HepG2 (cell line): ENCODE results near the gene RPLP2. TPM values are rescaled to one million over a fixed set of nuclear protein-coding genes. Genes with fewer than 3 reads are reported as not detected.

Experiments
- ATAC-seq: fragments of 200-7000 bp; cut with Tn5 transposase; 3 replicates; pipeline ENCODE4 v1.9.1; 2020; ENCODE audit warnings: mild to moderate bottlenecking, moderate library complexity
- BruUV-seq: library from RNA; stranded (reverse); fragments of 400-500 nt; replicated peaks from 2 replicates; lab custom pipeline; 2021; lab: Mats Ljungman, UMichigan
- CTCF ChIA-PET: fragments of 300-600 bp; formaldehyde crosslinking; extraction: SDS; loops from one replicate; lab custom pipeline; 2021; ENCODE audit warnings: low total read pairs, inconsistent platforms, low intra/inter-chr PET ratio; lab: Yijun Ruan, JAX
- POLR2A ChIA-PET: fragments of 350-600 bp; sonication (Branson Sonifier 250); formaldehyde crosslinking; loops from one replicate; lab custom pipeline; 2020; ENCODE audit warnings: antibody characterized with exemption, inconsistent platforms; lab: Yijun Ruan, JAX
- DNase-seq: peaks from one replicate; pipeline ENCODE4 v3.0.0-alpha.2; 2015; ENCODE audit warnings: low spot score
- FAIRE-seq: peaks from 3 replicates; lab custom pipeline; 2011; peaks lifted over from hg19 to GRCh38; lab: Jason Lieb, UNC
- H2AFZ ChIP-seq: one replicate; pipeline ENCODE4 v1.6.1; 2011; ENCODE audit warnings: low read length, inconsistent platforms
- H3K27ac ChIP-seq: fragments of 300-600 bp; 3 replicates; pipeline ENCODE4 v1.8.0; 2011; ENCODE audit warnings: mixed run types, mild to moderate bottlenecking, mixed read lengths, low read length, inconsistent platforms; ENCODE audit not compliant: insufficient read depth; ENCODE audit errors: extremely low read length
- H3K27me3 ChIP-seq, 2 experiments: fragments of 200-600 bp in 1 of 2; 2 replicates in 1 of 2; 3 replicates in 1 of 2; pipeline versions ENCODE4 v1.6.0 to v1.8.0; 2011; ENCODE audit warnings: low read length in 2 of 2, mild to moderate bottlenecking in 2 of 2, moderate library complexity in 2 of 2, inconsistent platforms in 1 of 2; ENCODE audit not compliant: insufficient read depth in 2 of 2, control insufficient read depth in 1 of 2
- H3K36me3 ChIP-seq, 2 experiments: fragments of 200-600 bp in 1 of 2; replicated peaks in 1 of 2; 2 replicates in 1 of 2; 3 replicates in 1 of 2; pipeline versions ENCODE4 v1.5.1 to v1.8.0; 2011; ENCODE audit warnings: low read length in 2 of 2, inconsistent platforms in 1 of 2; ENCODE audit not compliant: insufficient read depth in 2 of 2, control insufficient read depth in 1 of 2
- H3K4me1 ChIP-seq: 2 replicates; pipeline ENCODE4 v1.5.1; 2012; ENCODE audit warnings: low read length, inconsistent platforms; ENCODE audit not compliant: insufficient read depth
- H3K4me2 ChIP-seq: 2 replicates; pipeline ENCODE4 v1.6.0; 2011; ENCODE audit warnings: low read depth, low read length, inconsistent platforms
- H3K4me3 ChIP-seq, 3 experiments: fragments of 200-600 bp in 1 of 3; sonication (generic), shearing (Covaris generic) in 1 of 3; replicated peaks in 1 of 3; 2 replicates each; pipeline ENCODE4 v1.5.1; 2011 to 2016; ENCODE audit warnings: low read length in 3 of 3, inconsistent platforms in 2 of 3, low read depth in 2 of 3, mild to moderate bottlenecking in 2 of 3, control low read depth in 1 of 3, mixed read lengths in 1 of 3; ENCODE audit not compliant: insufficient read depth in 1 of 3
- H3K79me2 ChIP-seq: one replicate; pipeline ENCODE4 v1.6.1; 2011; ENCODE audit warnings: low read length, inconsistent platforms; ENCODE audit not compliant: insufficient read depth
- H3K9ac ChIP-seq: 2 replicates; pipeline ENCODE4 v1.6.0; 2011; ENCODE audit warnings: mild to moderate bottlenecking, low read depth, low read length, inconsistent platforms; ENCODE audit not compliant: insufficient read depth
- H3K9me3 ChIP-seq: 2 replicates; pipeline ENCODE4 v1.5.1; 2012; ENCODE audit warnings: mild to moderate bottlenecking, low read length
- H4K20me1 ChIP-seq: 2 replicates; pipeline ENCODE4 v1.6.0; 2011; ENCODE audit warnings: inconsistent platforms, mild to moderate bottlenecking, low read length, moderate library complexity; ENCODE audit not compliant: insufficient read depth
- CEBPG ChIP-seq: IDR thresholded peaks from 2 replicates; pipeline ENCODE4 v1.6.1; 2016
- FOXC1 ChIP-seq: sonication (generic); formaldehyde crosslinking; IDR thresholded peaks from 2 replicates; pipeline ENCODE4 v1.8.0; 2022; ENCODE audit warnings: mild to moderate bottlenecking, missing genetic modification reagents, borderline replicate concordance
- JUNB ChIP-seq: sonication (generic); formaldehyde crosslinking; IDR thresholded peaks from 2 replicates; pipeline ENCODE4 v1.8.0; 2022; ENCODE audit warnings: missing genetic modification reagents, mild to moderate bottlenecking, borderline replicate concordance
- KDM4B ChIP-seq: sonication (generic); formaldehyde crosslinking; IDR thresholded peaks from 2 replicates; pipeline ENCODE4 v1.4.0; 2020; ENCODE audit warnings: missing genetic modification reagents
- KDM5A ChIP-seq: fragments of 200-600 bp; sonication (generic); IDR thresholded peaks from 2 replicates; pipeline ENCODE4 v1.7.0; 2018; ENCODE audit warnings: antibody characterized with exemption, mild to moderate bottlenecking, low read length, borderline replicate concordance
- MAFF ChIP-seq: IDR thresholded peaks from 2 replicates; pipeline ENCODE4 v1.6.1; 2011; ENCODE audit warnings: low read depth, low read length, improper control_type of control experiment
- MIXL1 ChIP-seq: IDR thresholded peaks from 2 replicates; pipeline ENCODE4 v1.6.1; 2016
- NKX3-1 ChIP-seq: sonication (generic); formaldehyde crosslinking; IDR thresholded peaks from 2 replicates; pipeline ENCODE4 v1.5.0; 2020; ENCODE audit warnings: missing genetic modification reagents
- RBFOX2 ChIP-seq: fragments of 200-400 bp; formaldehyde crosslinking; IDR thresholded peaks from 2 replicates; pipeline ENCODE4 v1.6.1; 2017; ENCODE audit warnings: low read depth, mild to moderate bottlenecking, low read length
- RFX3 ChIP-seq: IDR thresholded peaks from 2 replicates; pipeline ENCODE4 v1.6.1; 2016; ENCODE audit warnings: missing biosample characterization, missing genetic modification reagents
- SMAD9 ChIP-seq: sonication (generic); formaldehyde crosslinking; IDR thresholded peaks from 2 replicates; pipeline ENCODE4 v1.5.1; 2020; ENCODE audit warnings: mild to moderate bottlenecking, missing genetic modification reagents
- SMARCE1 ChIP-seq: fragments of 450-650 bp; IDR thresholded peaks from 2 replicates; pipeline ENCODE4 v1.6.1; 2017; ENCODE audit warnings: borderline replicate concordance
- TBX2 ChIP-seq: sonication (generic); formaldehyde crosslinking; IDR thresholded peaks from 2 replicates; pipeline ENCODE4 v1.5.0; 2020; ENCODE audit warnings: missing genetic modification reagents, mild to moderate bottlenecking, borderline replicate concordance
- UBTF ChIP-seq: sonication (generic); formaldehyde crosslinking; IDR thresholded peaks from 2 replicates; pipeline ENCODE4 v1.4.0; 2020; ENCODE audit warnings: mild to moderate bottlenecking, missing genetic modification reagents
- ZFP90 ChIP-seq: sonication (generic); formaldehyde crosslinking; IDR thresholded peaks from 2 replicates; pipeline ENCODE4 v1.8.0; 2022; ENCODE audit warnings: missing genetic modification reagents, mild to moderate bottlenecking, inconsistent platforms, borderline replicate concordance
- ZNF687 ChIP-seq: sonication (generic); formaldehyde crosslinking; IDR thresholded peaks from 2 replicates; pipeline ENCODE4 v1.5.1; 2020; ENCODE audit warnings: mild to moderate bottlenecking, missing genetic modification reagents, moderate library complexity
- ZNF7 ChIP-seq: IDR thresholded peaks from 2 replicates; pipeline ENCODE4 v1.6.1; 2016; ENCODE audit warnings: missing biosample characterization, missing genetic modification reagents
- WGBS: methylation state at CpG from one replicate; pipeline ENCODE4 v1.1.6; 2017; ENCODE audit warnings: low lambda C conversion rate; 5-methylcytosine and 5-hydroxymethylcytosine counted together
- in situ Hi-C: cut with HindIII; loops from 2 replicates; pipeline ENCODE4 v1.10.0; 2017; ENCODE audit warnings: low pct_unique_long_range_greater_than_20kb; ENCODE audit not compliant: extremely low pct_ligation_motif_present
- intact Hi-C: fragments of 100-400 bp; cut with micrococcal nuclease; formaldehyde crosslinking; loops from one replicate; pipeline ENCODE4 v1.10.0; 2022; ENCODE audit not compliant: unreplicated experiment
- polyA plus RNA-seq, 8 experiments: library from polyadenylated mRNA; depleted of rRNA in 3 of 8; stranded (reverse) in 7 of 8; unstranded in 1 of 8; fragments of >200 nt; fragmentation: Illumina TruSeq in 4 of 8; extraction: Trizol in 4 of 8; gene quantifications; 2 replicates each; pipeline versions ENCODE4 v1.2.1 to v1.2.3, GENCODE V29; 2011 to 2016; ENCODE audit warnings: low read depth in 4 of 8, missing spikeins in 1 of 8, mixed read lengths in 1 of 8; ENCODE audit not compliant: insufficient read depth in 1 of 8
- total RNA-seq, 5 experiments: library from RNA; depleted of rRNA; stranded (reverse); fragments of >200 nt; fragmentation: Illumina TruSeq; extraction: Trizol; gene quantifications; 2 replicates each; pipeline ENCODE4 v1.2.3, GENCODE V29; 2016; ENCODE audit warnings: low read depth in 1 of 5

Gene RPLP2
- total and polyA plus RNA-seq, 2 of the 13 experiments (the other 11 are each of a cell fraction or from before 2014, with no cell fraction given): 978 to 2,106 TPM

GRCh38 chr11:821512-822371 lies 12.0 kb downstream of the RPLP2 start:
- BruUV-seq: no TSS peak
- DNase-seq (no peak), ATAC-seq (no peak), FAIRE-seq (no peak)
- H3K79me2 ChIP-seq: peaks cover 20% of the 10 kb centered on the region
- H3K9ac ChIP-seq: 0 out of 2 replicates have a peak overlapping the region, but pooled peaks have one; percentile 92
- H4K20me1 ChIP-seq: peaks cover 20% of the 10 kb centered on the region
- in situ Hi-C loops (no loop called here), intact Hi-C loops (no loop called here)
- peak overlapping the region; percentile 92 for H3K27ac ChIP-seq
- H3K9me3 ChIP-seq: no peaks in the 10 kb centered on the region
- H3K4me2 ChIP-seq: peak overlapping the region; percentile 98
- H3K4me3 ChIP-seq: peak overlapping the region in 2 of 3 experiments; percentile 94 to 98; a peak in 3 of 6 replicates
- ChIA-PET CTCF (no interaction called here), POLR2A (interaction anchor here (2.2 to 9.2 kb wide), 5 partner anchors 9 to 25 kb away, joined by 9 to 264 read pairs (median 56); partner anchors contain the start of genes CD151, CRACR2B, PIDD1 and RPLP2)
- no peaks in the 10 kb centered on the region; a peak in 1 of 5 replicates for H3K27me3 ChIP-seq
- WGBS: 94% methylated on average over 20 of the region's 22 CpGs
- H3K4me1 ChIP-seq: peaks cover 43% of the 10 kb centered on the region
- no peak overlapping the region for H2AFZ ChIP-seq
- H3K36me3 ChIP-seq: peaks cover 8 to 22% of the 10 kb centered on the region in 2 experiments; a peak in 4 of 5 replicates
- TF ChIP-seq MIXL1 (CRISPR knock-in tag): no peak
- no peak for TF ChIP-seq SMARCE1
- TF ChIP-seq NKX3-1: no peak
- no peak for TF ChIP-seq ZNF7 (CRISPR knock-in tag)
- TF ChIP-seq FOXC1 (CRISPR knock-in tag): 0 out of 2 replicates have a peak, but pooled peaks have one; percentile 18
- no peak for TF ChIP-seq MAFF
- 0 out of 2 replicates have a peak, but pooled peaks have one; percentile 22 for TF ChIP-seq TBX2
- TF ChIP-seq RFX3 (CRISPR knock-in tag): no peak
- TF ChIP-seq CEBPG (CRISPR knock-in tag): no peak
- no peak for TF ChIP-seq ZFP90 (CRISPR knock-in tag)
- peak; percentile 36; the same call in 1 of the 2 replicates for TF ChIP-seq RBFOX2
- 0 out of 2 replicates have a peak, but pooled peaks have one; percentile 2 for TF ChIP-seq ZNF687 (CRISPR knock-in tag)
- no peak for TF ChIP-seq KDM4B (CRISPR knock-in tag)
- 0 out of 2 replicates have a peak, but pooled peaks have one; percentile 4 for TF ChIP-seq UBTF (CRISPR knock-in tag)
- no peak for TF ChIP-seq SMAD9 (CRISPR knock-in tag)
- no peak for TF ChIP-seq JUNB (CRISPR knock-in tag)
- TF ChIP-seq KDM5A: no peak
